H9 (cell line): ENCODE measurements around the gene ARFGEF3. TPM values are rescaled to one million over a fixed set of nuclear protein-coding genes. Genes with fewer than 3 reads are reported as not detected.

Experiments used
- DNase-seq: peaks from one replicate; pipeline ENCODE4 v3.0.0-alpha.2; 2017
- H2AFZ ChIP-seq: one replicate; pipeline ENCODE4 v1.6.1; 2013; ENCODE audit warnings: mild to moderate bottlenecking, low read length, control low read depth, moderate library complexity
- H2AK5ac ChIP-seq: 2 replicates; pipeline ENCODE4 v1.6.1; 2013; ENCODE audit warnings: low read length, control low read depth, mixed read lengths; ENCODE audit not compliant: insufficient read length
- H2BK120ac ChIP-seq: one replicate; pipeline ENCODE4 v1.6.1; 2013; ENCODE audit warnings: low read depth, mild to moderate bottlenecking, low read length, control low read depth, inconsistent platforms; ENCODE audit not compliant: poor library complexity, severe bottlenecking
- H2BK12ac ChIP-seq: 2 replicates; pipeline ENCODE4 v1.6.1; 2013; ENCODE audit warnings: low read length, control low read depth, mixed read lengths, low read depth; ENCODE audit not compliant: insufficient read length
- H2BK15ac ChIP-seq: 2 replicates; pipeline ENCODE4 v1.6.1; 2013; ENCODE audit warnings: low read depth, low read length, control low read depth
- H2BK20ac ChIP-seq: one replicate; pipeline ENCODE4 v1.6.1; 2013; ENCODE audit warnings: low read depth, mild to moderate bottlenecking, low read length, control low read depth, inconsistent platforms; ENCODE audit not compliant: poor library complexity, severe bottlenecking
- H2BK5ac ChIP-seq: 2 replicates; pipeline ENCODE4 v1.6.1; 2013; ENCODE audit warnings: low read length, control low read depth, mixed read lengths; ENCODE audit not compliant: insufficient read length
- H3K14ac ChIP-seq: 2 replicates; pipeline ENCODE4 v1.6.1; 2013; ENCODE audit warnings: low read length, control low read depth; ENCODE audit not compliant: insufficient read depth
- H3K18ac ChIP-seq: 2 replicates; pipeline ENCODE4 v1.6.1; 2013; ENCODE audit warnings: low read depth, mild to moderate bottlenecking, mixed read lengths, low read length, control low read depth; ENCODE audit not compliant: insufficient read length
- H3K23ac ChIP-seq: 2 replicates; pipeline ENCODE4 v1.6.1; 2013; ENCODE audit warnings: low read length, control low read depth, mixed read lengths, low read depth; ENCODE audit not compliant: insufficient read length
- H3K23me2 ChIP-seq: 2 replicates; pipeline ENCODE4 v1.6.1; 2013; ENCODE audit warnings: low read depth, mild to moderate bottlenecking, mixed read lengths, low read length, control low read depth; ENCODE audit not compliant: insufficient read length, poor library complexity, severe bottlenecking
- H3K27ac ChIP-seq: 2 replicates; pipeline ENCODE4 v1.5.1; 2013; ENCODE audit warnings: low read length, control low read depth, mixed read lengths, low read depth; ENCODE audit not compliant: insufficient read length
- H3K27me3 ChIP-seq: 2 replicates; pipeline ENCODE4 v1.6.1; 2013; ENCODE audit warnings: low read length, control low read depth, inconsistent platforms; ENCODE audit not compliant: insufficient read depth
- H3K4ac ChIP-seq: 2 replicates; pipeline ENCODE4 v1.6.1; 2013; ENCODE audit warnings: low read depth, mild to moderate bottlenecking, control low read depth, inconsistent platforms, low read length, moderate library complexity
- H3K4me1 ChIP-seq: 2 replicates; pipeline ENCODE4 v1.6.1; 2013; ENCODE audit warnings: low read length, control low read depth, inconsistent platforms; ENCODE audit not compliant: insufficient read depth
- H3K4me2 ChIP-seq: 2 replicates; pipeline ENCODE4 v1.6.1; 2013; ENCODE audit warnings: low read length, control low read depth, mixed read lengths; ENCODE audit not compliant: insufficient read length, insufficient read depth
- H3K56ac ChIP-seq: 2 replicates; pipeline ENCODE4 v1.6.1; 2013; ENCODE audit warnings: low read depth, mild to moderate bottlenecking, mixed read lengths, low read length, control low read depth; ENCODE audit not compliant: insufficient read length
- H3K79me1 ChIP-seq: 2 replicates; pipeline ENCODE4 v1.6.1; 2013; ENCODE audit warnings: low read depth, mild to moderate bottlenecking, moderate library complexity, low read length, control low read depth, inconsistent platforms; ENCODE audit not compliant: insufficient read depth, poor library complexity, severe bottlenecking
- H3K79me2 ChIP-seq: 2 replicates; pipeline ENCODE4 v1.6.1; 2013; ENCODE audit warnings: low read length, control low read depth, inconsistent platforms; ENCODE audit not compliant: insufficient read depth
- H3K9ac ChIP-seq: 2 replicates; pipeline ENCODE4 v1.6.1; 2013; ENCODE audit warnings: low read length, control low read depth, mixed read lengths; ENCODE audit not compliant: insufficient read length; ENCODE audit errors: extremely low read depth
- H3K9me3 ChIP-seq: one replicate; pipeline ENCODE4 v1.6.1; 2013; ENCODE audit warnings: low read depth, low read length, inconsistent platforms; ENCODE audit not compliant: control insufficient read depth
- H3T11ph ChIP-seq: one replicate; pipeline ENCODE4 v1.6.1; 2013; ENCODE audit warnings: mild to moderate bottlenecking, low read length, control low read depth, inconsistent platforms
- H4K20me1 ChIP-seq: one replicate; pipeline ENCODE4 v1.6.1; 2013; ENCODE audit not compliant: control insufficient read depth, insufficient read length, insufficient read depth
- H4K5ac ChIP-seq: 2 replicates; pipeline ENCODE4 v1.6.1; 2013; ENCODE audit warnings: low read depth, mild to moderate bottlenecking, mixed read lengths, low read length, control low read depth; ENCODE audit not compliant: insufficient read length
- H4K8ac ChIP-seq: replicated peaks from 2 replicates; pipeline ENCODE4 v1.6.1; 2013; ENCODE audit warnings: low read length, control low read depth, mixed read lengths, low read depth; ENCODE audit not compliant: insufficient read length
- H4K91ac ChIP-seq: 2 replicates; pipeline ENCODE4 v1.6.1; 2013; ENCODE audit warnings: low read depth, mild to moderate bottlenecking, moderate library complexity, mixed read lengths, low read length, control low read depth; ENCODE audit not compliant: insufficient read length
- H3K27ac Mint-ChIP-seq, 3 experiments: 2 replicates in 2 of 3; 3 replicates in 1 of 3; pipeline ENCODE4 v1.8.0; 2020 to 2021; ENCODE audit warnings: mixed read lengths in 3 of 3, mild to moderate bottlenecking in 1 of 3, moderate library complexity in 1 of 3
- H3K27me3 Mint-ChIP-seq: 2 replicates; pipeline ENCODE4 v1.8.0; 2021; ENCODE audit warnings: low read depth, mild to moderate bottlenecking, moderate library complexity, mixed read lengths
- H3K36me3 Mint-ChIP-seq, 3 experiments: 2 replicates in 2 of 3; 3 replicates in 1 of 3; pipeline ENCODE4 v1.8.0; 2020 to 2021; ENCODE audit warnings: low read depth in 3 of 3, mixed read lengths in 3 of 3; ENCODE audit not compliant: insufficient read depth in 1 of 3
- H3K4me1 Mint-ChIP-seq, 2 experiments: 2 replicates each; pipeline ENCODE4 v1.8.0; 2020; ENCODE audit warnings: mixed read lengths in 2 of 2
- H3K4me3 Mint-ChIP-seq, 2 experiments: 2 replicates in 1 of 2; 3 replicates in 1 of 2; pipeline ENCODE4 v1.8.0; 2020 to 2021; ENCODE audit warnings: mild to moderate bottlenecking in 2 of 2, mixed read lengths in 2 of 2, moderate library complexity in 1 of 2
- H3K9me3 Mint-ChIP-seq, 2 experiments: 2 replicates in 1 of 2; 3 replicates in 1 of 2; pipeline ENCODE4 v1.8.0; 2020; ENCODE audit warnings: mild to moderate bottlenecking in 2 of 2, mixed read lengths in 2 of 2, moderate library complexity in 1 of 2
- WGBS: extraction: QIAGEN DNeasy Blood & Tissue Kit; methylation state at CpG from one replicate; pipeline ENCODE4 v1.1.7; 2013; ENCODE audit warnings: missing lambda C conversion rate, low lambda C conversion rate, mixed read lengths; ENCODE audit not compliant: insufficient read length; ENCODE audit errors: extremely low coverage; 5-methylcytosine and 5-hydroxymethylcytosine counted together
- total RNA-seq: library from RNA; stranded (reverse); gene quantifications from 2 replicates; pipeline ENCODE4 v1.2.1, GENCODE V29; 2021
- TF ChIP-seq, protein P1 (sequence below): fragments of 200-600 bp; sonication (generic); conservative IDR thresholded peaks from 3 replicates; pipeline ENCODE4 v1.8.0; 2021; ENCODE audit warnings: antibody characterized with exemption, mild to moderate bottlenecking

The ARFGEF3 gene
- total RNA-seq, 1 experiment from 2014 or later: 13.7 TPM

DNA sequence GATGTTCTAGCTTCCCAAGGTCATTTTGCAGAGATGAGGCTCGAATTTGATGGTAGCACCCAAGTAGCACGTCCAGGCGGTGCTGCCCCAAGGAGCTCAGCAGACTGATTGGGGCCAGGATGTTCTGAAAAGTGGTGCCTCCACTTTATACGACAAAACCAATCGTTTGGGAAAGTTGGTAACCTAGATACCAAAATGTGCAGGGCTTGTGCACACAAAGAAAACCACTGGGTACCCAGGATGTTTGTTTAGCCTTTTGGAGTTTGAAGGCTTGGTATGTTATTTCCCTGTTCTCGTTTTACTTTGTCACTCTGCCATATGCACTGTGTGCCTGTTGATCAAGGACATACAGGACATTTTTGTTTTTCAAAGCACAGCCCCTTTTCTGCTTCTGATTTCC is 97.3 kb downstream of the ARFGEF3 start:
- Histone ChIP-seq H2AFZ (no peak overlapping the region), H2AK5ac (no peak overlapping the region), H3K4ac (no peak overlapping the region), H4K8ac (no peak overlapping the region), H3K79me2 (no peaks in the 10 kb centered on the region), H3K79me1 (no peaks in the 10 kb centered on the region), H3K18ac (no peak overlapping the region), H3K4me2 (no peak overlapping the region), H2BK20ac (no peak overlapping the region), H2BK120ac (no peak overlapping the region), H2BK5ac (no peak overlapping the region), H3K4me1 (no peaks in the 10 kb centered on the region), H2BK12ac (no peak overlapping the region), H3T11ph (no peak overlapping the region), H4K91ac (no peak overlapping the region), H4K5ac (no peak overlapping the region), H3K56ac (no peak overlapping the region), H4K20me1 (no peaks in the 10 kb centered on the region), H3K23me2 (no peaks in the 10 kb centered on the region), H3K14ac (no peak overlapping the region), H2BK15ac (no peak overlapping the region), H3K9ac (no peak overlapping the region), H3K27me3 (no peaks in the 10 kb centered on the region), H3K9me3 (no peaks in the 10 kb centered on the region), H3K27ac (no peak overlapping the region), H3K23ac (no peak overlapping the region)
- TF ChIP-seq, protein P1, sequence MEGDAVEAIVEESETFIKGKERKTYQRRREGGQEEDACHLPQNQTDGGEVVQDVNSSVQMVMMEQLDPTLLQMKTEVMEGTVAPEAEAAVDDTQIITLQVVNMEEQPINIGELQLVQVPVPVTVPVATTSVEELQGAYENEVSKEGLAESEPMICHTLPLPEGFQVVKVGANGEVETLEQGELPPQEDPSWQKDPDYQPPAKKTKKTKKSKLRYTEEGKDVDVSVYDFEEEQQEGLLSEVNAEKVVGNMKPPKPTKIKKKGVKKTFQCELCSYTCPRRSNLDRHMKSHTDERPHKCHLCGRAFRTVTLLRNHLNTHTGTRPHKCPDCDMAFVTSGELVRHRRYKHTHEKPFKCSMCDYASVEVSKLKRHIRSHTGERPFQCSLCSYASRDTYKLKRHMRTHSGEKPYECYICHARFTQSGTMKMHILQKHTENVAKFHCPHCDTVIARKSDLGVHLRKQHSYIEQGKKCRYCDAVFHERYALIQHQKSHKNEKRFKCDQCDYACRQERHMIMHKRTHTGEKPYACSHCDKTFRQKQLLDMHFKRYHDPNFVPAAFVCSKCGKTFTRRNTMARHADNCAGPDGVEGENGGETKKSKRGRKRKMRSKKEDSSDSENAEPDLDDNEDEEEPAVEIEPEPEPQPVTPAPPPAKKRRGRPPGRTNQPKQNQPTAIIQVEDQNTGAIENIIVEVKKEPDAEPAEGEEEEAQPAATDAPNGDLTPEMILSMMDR: no peak
- no peaks in the 10 kb centered on the region for H3K4me1 Mint-ChIP-seq
- WGBS: no CpG with 5 or more reads among the region's 6 CpGs
- no peak for DNase-seq
- H3K27me3 Mint-ChIP-seq: no peaks in the 10 kb centered on the region
- H3K9me3 Mint-ChIP-seq: no peaks in the 10 kb centered on the region
- H3K27ac Mint-ChIP-seq: no peak overlapping the region
- no peak overlapping the region for H3K4me3 Mint-ChIP-seq
- H3K36me3 Mint-ChIP-seq: peaks cover 7 to 34% (median 30%) of the 10 kb centered on the region in 3 experiments; a peak in 6 of 7 replicates
